ENCODE data around the gene ST6GALNAC2.

ST6GALNAC2 gene

GRCh38 chr17:76542566-76542971, 43.1 kb downstream of the ST6GALNAC2 start:
- Histone ChIP-seq H3K9me3 (ENCODE audit: control extremely low read depth in 1 of 5, control insufficient read depth in 4 of 5, insufficient read depth in 2 of 5, low read depth in 1 of 5, low read length in 4 of 5) (no peaks in the 10 kb centered on the region), H3K36me3 (ENCODE audit: control insufficient read depth in 4 of 4, insufficient read depth in 4 of 4, low read length in 3 of 4) (no peaks in the 10 kb centered on the region), H3K4me1 (ENCODE audit: control extremely low read depth in 1 of 4, control insufficient read depth in 4 of 4, insufficient read depth in 4 of 4, low read length in 3 of 4) (peaks cover 1 to 66% (median 63%) of the 10 kb centered on the region in 4 experiments), H3K4me3 (ENCODE audit: control insufficient read depth in 1 of 7, extremely low read depth in 1 of 7, insufficient read depth in 4 of 7, low read depth in 2 of 7, low read length in 6 of 7) (no peak overlapping the region), H3K27ac (ENCODE audit: insufficient read depth in 1 of 2, low read depth in 1 of 2, low read length in 2 of 2, poor library complexity in 1 of 2, severe bottlenecking in 2 of 2) (no peak overlapping the region), H3K27me3 (replicated peaks in 2 of 5; ENCODE audit: control insufficient read depth in 4 of 5, insufficient read depth in 5 of 5, low read length in 4 of 5) (peaks cover 0 to 24% (median 14%) of the 10 kb centered on the region in 5 experiments)
- WGBS (ENCODE audit: insufficient coverage), result 93% methylated on average over 10 of the region's 10 CpGs
- no peak for DNase-seq
- ChIA-PET CTCF (interaction anchor here (1.7 to 4.9 kb wide), 4 partner anchors 14 to 20 kb away, joined by 3 to 92 read pairs (median 19); no protein-coding TSS in a partner anchor), POLR2A (no interaction called here)

- H3K27me3 ChIP-seq (replicated peaks in 2 of 5; ENCODE audit: control insufficient read depth in 4 of 5, insufficient read depth in 5 of 5, low read length in 4 of 5), result peaks cover 0 to 29% (median 18%) of the 10 kb centered on the region in 5 experiments
- DNase-seq, result no peak
- H3K4me1 ChIP-seq (ENCODE audit: control extremely low read depth in 1 of 4, control insufficient read depth in 4 of 4, insufficient read depth in 4 of 4, low read length in 3 of 4), result peaks cover 0 to 63% (median 58%) of the 10 kb centered on the region in 4 experiments
- H3K4me3 ChIP-seq (ENCODE audit: control insufficient read depth in 1 of 7, extremely low read depth in 1 of 7, insufficient read depth in 4 of 7, low read depth in 2 of 7, low read length in 6 of 7), result no peak overlapping the region
- H3K36me3 ChIP-seq (ENCODE audit: control insufficient read depth in 4 of 4, insufficient read depth in 4 of 4, low read length in 3 of 4), result no peaks in the 10 kb centered on the region
- POLR2A ChIA-PET, result no interaction called here
- no peaks in the 10 kb centered on the region for H3K9me3 ChIP-seq (ENCODE audit: control extremely low read depth in 1 of 5, control insufficient read depth in 4 of 5, insufficient read depth in 2 of 5, low read depth in 1 of 5, low read length in 4 of 5)
- CTCF ChIA-PET, result interaction anchor here (3.9 kb wide), 1 partner anchor 15 kb away, joined by 20 read pairs; no protein-coding TSS in a partner anchor
- H3K27ac ChIP-seq (ENCODE audit: insufficient read depth in 1 of 2, low read depth in 1 of 2, low read length in 2 of 2, poor library complexity in 1 of 2, severe bottlenecking in 2 of 2), result no peak overlapping the region
- 100% methylated on average over 6 of the region's 10 CpGs for WGBS (ENCODE audit: insufficient coverage)
These were observed 43.8 kb downstream of the ST6GALNAC2 start for GRCh38 chr17:76541739-76542454.

GRCh38 chr17:76540381-76541300, 45.0 kb downstream of the ST6GALNAC2 start:
- Histone ChIP-seq H3K4me1 (ENCODE audit: control extremely low read depth in 1 of 4, control insufficient read depth in 4 of 4, insufficient read depth in 4 of 4, low read length in 3 of 4) (peaks cover 0 to 51% (median 45%) of the 10 kb centered on the region in 4 experiments), H3K4me3 (ENCODE audit: control insufficient read depth in 1 of 7, extremely low read depth in 1 of 7, insufficient read depth in 4 of 7, low read depth in 2 of 7, low read length in 6 of 7) (peak overlapping the region in 5 of 7 experiments; percentile 33 to 73 (median 53)), H3K36me3 (ENCODE audit: control insufficient read depth in 4 of 4, insufficient read depth in 4 of 4, low read length in 3 of 4) (no peaks in the 10 kb centered on the region), H3K27me3 (replicated peaks in 2 of 5; ENCODE audit: control insufficient read depth in 4 of 5, insufficient read depth in 5 of 5, low read length in 4 of 5) (peaks cover 4 to 41% (median 23%) of the 10 kb centered on the region in 5 experiments), H3K27ac (ENCODE audit: insufficient read depth in 1 of 2, low read depth in 1 of 2, low read length in 2 of 2, poor library complexity in 1 of 2, severe bottlenecking in 2 of 2) (no peak overlapping the region), H3K9me3 (ENCODE audit: control extremely low read depth in 1 of 5, control insufficient read depth in 4 of 5, insufficient read depth in 2 of 5, low read depth in 1 of 5, low read length in 4 of 5) (no peaks in the 10 kb centered on the region)
- ChIA-PET POLR2A (interaction anchor here (1.0 to 1.4 kb wide), 4 partner anchors 11 to 16 kb away, joined by 3 to 5 read pairs (median 4); no protein-coding TSS in a partner anchor), CTCF (interaction anchor here (1.1 to 3.9 kb wide), 7 partner anchors 9 to 17 kb away, joined by 3 to 20 read pairs (median 5); no protein-coding TSS in a partner anchor)
- peak; percentile 71 to 91 (median 89) for DNase-seq
- WGBS (ENCODE audit: insufficient coverage), result 9% methylated on average over 12 of the region's 27 CpGs

- no peaks in the 10 kb centered on the region for H3K36me3 ChIP-seq (ENCODE audit: control insufficient read depth in 4 of 4, insufficient read depth in 4 of 4, low read length in 3 of 4)
- no peaks in the 10 kb centered on the region for H3K9me3 ChIP-seq (ENCODE audit: control extremely low read depth in 1 of 5, control insufficient read depth in 4 of 5, insufficient read depth in 2 of 5, low read depth in 1 of 5, low read length in 4 of 5)
- no peak for DNase-seq
- peaks cover 4 to 41% (median 23%) of the 10 kb centered on the region in 5 experiments for H3K27me3 ChIP-seq (replicated peaks in 2 of 5; ENCODE audit: control insufficient read depth in 4 of 5, insufficient read depth in 5 of 5, low read length in 4 of 5)
- ChIA-PET POLR2A (interaction anchor here (1.4 kb wide), 2 partner anchors 12 to 13 kb away, joined by 3 to 4 read pairs; no protein-coding TSS in a partner anchor), CTCF (interaction anchor here (1.1 to 3.9 kb wide), 7 partner anchors 9 to 17 kb away, joined by 3 to 20 read pairs (median 5); no protein-coding TSS in a partner anchor)
- H3K4me3 ChIP-seq (ENCODE audit: control insufficient read depth in 1 of 7, extremely low read depth in 1 of 7, insufficient read depth in 4 of 7, low read depth in 2 of 7, low read length in 6 of 7), result peak within 1 kb of the TSS in 5 of 7 experiments; percentile 33 to 73 (median 53)
- H3K4me1 ChIP-seq (ENCODE audit: control extremely low read depth in 1 of 4, control insufficient read depth in 4 of 4, insufficient read depth in 4 of 4, low read length in 3 of 4), result peaks cover 0 to 48% (median 41%) of the 10 kb centered on the region in 4 experiments
- 96% methylated on average over 15 of the region's 22 CpGs for WGBS (ENCODE audit: insufficient coverage)
- no peak within 1 kb of the TSS for H3K27ac ChIP-seq (ENCODE audit: insufficient read depth in 1 of 2, low read depth in 1 of 2, low read length in 2 of 2, poor library complexity in 1 of 2, severe bottlenecking in 2 of 2)
These were observed 45.9 kb downstream of the ST6GALNAC2 start, which contains the start of gene PRCD for GRCh38 chr17:76539631-76540271. PRCD (plus strand) TSS chr17:76540044; CDS start chr17:76540142, 98 bp downstream.

GRCh38 chr17:76538941-76539570, 46.6 kb downstream of the ST6GALNAC2 start:
- no peaks in the 10 kb centered on the region for H3K9me3 ChIP-seq (ENCODE audit: control extremely low read depth in 1 of 5, control insufficient read depth in 4 of 5, insufficient read depth in 2 of 5, low read depth in 1 of 5, low read length in 4 of 5)
- CTCF ChIA-PET, result interaction anchor here (1.0 to 3.9 kb wide), 6 partner anchors 10 to 18 kb away, joined by 3 to 20 read pairs (median 5); no protein-coding TSS in a partner anchor
- H3K4me3 ChIP-seq (ENCODE audit: control insufficient read depth in 1 of 7, extremely low read depth in 1 of 7, insufficient read depth in 4 of 7, low read depth in 2 of 7, low read length in 6 of 7), result no peak overlapping the region
- peaks cover 4 to 41% (median 23%) of the 10 kb centered on the region in 5 experiments for H3K27me3 ChIP-seq (replicated peaks in 2 of 5; ENCODE audit: control insufficient read depth in 4 of 5, insufficient read depth in 5 of 5, low read length in 4 of 5)
- no peak for DNase-seq
- peaks cover 0 to 44% (median 35%) of the 10 kb centered on the region in 4 experiments for H3K4me1 ChIP-seq (ENCODE audit: control extremely low read depth in 1 of 4, control insufficient read depth in 4 of 4, insufficient read depth in 4 of 4, low read length in 3 of 4)
- H3K36me3 ChIP-seq (ENCODE audit: control insufficient read depth in 4 of 4, insufficient read depth in 4 of 4, low read length in 3 of 4), result no peaks in the 10 kb centered on the region
- 95% methylated on average over 7 of the region's 9 CpGs for WGBS (ENCODE audit: insufficient coverage)
- POLR2A ChIA-PET, result no interaction called here
- H3K27ac ChIP-seq (ENCODE audit: insufficient read depth in 1 of 2, low read depth in 1 of 2, low read length in 2 of 2, poor library complexity in 1 of 2, severe bottlenecking in 2 of 2), result no peak overlapping the region
